DND-41 (cell line): Measurements from ENCODE around the gene UGCG.

ENCODE experiments used
- EZH2 ChIP-seq: IDR thresholded peaks from 3 replicates; pipeline ENCODE4 v1.6.1; 2012; ENCODE audit warnings: borderline replicate concordance, low read depth, mild to moderate bottlenecking, moderate library complexity, low read length, inconsistent platforms; ENCODE audit not compliant: severe bottlenecking
- TF ChIP-seq, protein P1 (sequence below): IDR thresholded peaks from 2 replicates; pipeline ENCODE4 v1.5.1; 2012; ENCODE audit warnings: borderline replicate concordance, low read length, moderate library complexity, mild to moderate bottlenecking; ENCODE audit not compliant: poor library complexity, severe bottlenecking; ENCODE audit errors: extremely low read depth

DNA sequence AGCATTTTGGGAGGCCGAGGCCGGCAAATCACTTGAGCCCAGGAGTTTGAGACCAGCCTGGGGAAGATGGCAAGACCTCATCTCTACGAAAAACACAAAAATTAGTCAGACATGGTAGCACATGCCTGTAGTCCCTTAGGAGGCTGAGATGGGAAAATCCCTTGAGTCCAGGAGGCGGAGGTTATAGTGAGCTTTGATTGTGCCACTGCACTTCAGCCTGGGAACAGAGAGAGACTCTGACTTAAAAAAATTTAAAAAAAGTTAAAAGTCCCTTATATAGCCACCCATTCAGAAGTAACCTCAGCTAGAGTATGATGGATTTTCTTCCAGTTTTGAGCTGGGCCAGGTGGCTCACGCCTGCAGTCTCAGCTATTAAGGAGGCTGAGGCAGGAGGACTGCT lies 72.4 kb downstream of the UGCG start:
- TF ChIP-seq, protein P1, sequence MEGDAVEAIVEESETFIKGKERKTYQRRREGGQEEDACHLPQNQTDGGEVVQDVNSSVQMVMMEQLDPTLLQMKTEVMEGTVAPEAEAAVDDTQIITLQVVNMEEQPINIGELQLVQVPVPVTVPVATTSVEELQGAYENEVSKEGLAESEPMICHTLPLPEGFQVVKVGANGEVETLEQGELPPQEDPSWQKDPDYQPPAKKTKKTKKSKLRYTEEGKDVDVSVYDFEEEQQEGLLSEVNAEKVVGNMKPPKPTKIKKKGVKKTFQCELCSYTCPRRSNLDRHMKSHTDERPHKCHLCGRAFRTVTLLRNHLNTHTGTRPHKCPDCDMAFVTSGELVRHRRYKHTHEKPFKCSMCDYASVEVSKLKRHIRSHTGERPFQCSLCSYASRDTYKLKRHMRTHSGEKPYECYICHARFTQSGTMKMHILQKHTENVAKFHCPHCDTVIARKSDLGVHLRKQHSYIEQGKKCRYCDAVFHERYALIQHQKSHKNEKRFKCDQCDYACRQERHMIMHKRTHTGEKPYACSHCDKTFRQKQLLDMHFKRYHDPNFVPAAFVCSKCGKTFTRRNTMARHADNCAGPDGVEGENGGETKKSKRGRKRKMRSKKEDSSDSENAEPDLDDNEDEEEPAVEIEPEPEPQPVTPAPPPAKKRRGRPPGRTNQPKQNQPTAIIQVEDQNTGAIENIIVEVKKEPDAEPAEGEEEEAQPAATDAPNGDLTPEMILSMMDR = no peak
- TF ChIP-seq EZH2 = no peak
